Measurements from ENCODE around the gene ITGA7.

The ITGA7 gene

GRCh38 chr12:55699471-55700055 is 8.1 kb downstream of the ITGA7 start:
- no peak for DNase-seq

- no peak for DNase-seq
Observed at GRCh38 chr12:55698965-55699364, 8.7 kb downstream of the ITGA7 start.

- no peak for DNase-seq
Observed at GRCh38 chr12:55698241-55698955, 9.3 kb downstream of the ITGA7 start.

DNA sequence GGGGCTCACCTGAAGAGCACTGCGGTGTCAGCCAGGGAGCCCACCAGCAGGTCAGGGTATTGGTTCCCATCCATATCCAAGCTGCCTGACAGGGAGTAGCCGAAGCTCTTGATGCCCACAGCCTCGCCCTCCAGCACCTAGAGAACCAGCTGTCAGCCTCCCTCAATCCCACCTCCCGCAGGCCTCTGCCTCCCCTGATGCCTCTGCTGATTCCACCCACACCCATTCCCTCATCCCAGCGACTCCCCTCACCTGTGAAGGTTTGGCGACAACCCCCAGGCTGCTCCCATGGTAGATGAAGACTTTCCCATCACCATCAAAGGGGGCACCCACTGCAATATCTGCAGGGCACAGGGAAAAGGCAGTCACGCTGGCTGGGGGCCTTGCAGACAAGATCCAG is 10.0 kb downstream of the ITGA7 start:
- no peak for DNase-seq

DNA sequence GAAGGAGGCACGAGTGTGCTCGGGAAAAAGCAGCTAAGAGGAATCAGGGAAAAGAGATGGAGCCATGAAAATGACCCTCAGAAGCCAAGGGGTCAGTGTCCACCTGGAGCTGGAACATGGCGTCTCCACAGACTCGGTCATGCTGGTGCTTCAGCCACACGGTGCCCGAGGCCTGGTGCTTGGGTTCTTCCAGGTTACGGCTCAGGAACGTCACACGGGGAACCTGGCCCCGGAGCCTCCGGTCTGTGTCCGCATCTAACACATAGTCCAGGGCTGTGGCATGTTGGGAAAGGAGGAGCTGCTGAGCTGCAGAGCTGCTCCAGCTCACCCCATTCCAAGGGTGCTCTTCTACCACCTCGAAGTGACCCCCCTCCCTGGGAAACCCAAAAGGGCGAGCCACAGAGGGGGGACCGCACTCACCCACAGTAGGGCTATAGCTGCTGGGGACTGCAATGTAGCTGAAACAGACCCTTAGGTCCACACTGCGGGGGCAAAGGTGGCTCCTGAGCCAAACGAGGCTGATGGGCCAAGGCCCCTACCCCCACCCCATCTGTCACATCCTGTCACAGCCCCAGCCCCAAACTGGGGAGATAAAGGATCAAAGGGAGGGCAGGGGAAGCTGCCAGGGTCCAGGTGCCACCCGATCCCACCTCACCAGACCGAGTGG is 10.8 kb downstream of the ITGA7 start:
- peak; percentile 39 for DNase-seq

DNA sequence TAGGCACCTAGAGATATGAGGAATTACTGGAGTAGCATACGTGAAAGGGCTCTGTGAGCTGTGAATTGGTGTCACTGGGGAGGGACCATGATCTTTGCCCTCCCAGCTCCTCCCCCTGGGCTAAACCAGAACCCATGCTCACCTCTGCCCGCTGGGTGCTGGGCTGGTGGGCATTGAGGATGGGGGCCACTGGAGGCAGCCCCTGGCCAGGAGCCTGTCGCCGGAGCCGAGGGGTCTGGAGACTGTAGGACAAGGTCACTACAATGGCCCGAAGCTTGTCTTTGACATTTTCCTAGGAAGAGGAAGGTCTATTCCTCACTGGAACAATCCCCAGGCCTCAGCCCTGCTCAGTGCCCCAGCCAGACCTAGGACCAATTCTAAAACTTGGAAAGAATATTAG is 11.6 kb downstream of the ITGA7 start:
- no peak for DNase-seq

DNA sequence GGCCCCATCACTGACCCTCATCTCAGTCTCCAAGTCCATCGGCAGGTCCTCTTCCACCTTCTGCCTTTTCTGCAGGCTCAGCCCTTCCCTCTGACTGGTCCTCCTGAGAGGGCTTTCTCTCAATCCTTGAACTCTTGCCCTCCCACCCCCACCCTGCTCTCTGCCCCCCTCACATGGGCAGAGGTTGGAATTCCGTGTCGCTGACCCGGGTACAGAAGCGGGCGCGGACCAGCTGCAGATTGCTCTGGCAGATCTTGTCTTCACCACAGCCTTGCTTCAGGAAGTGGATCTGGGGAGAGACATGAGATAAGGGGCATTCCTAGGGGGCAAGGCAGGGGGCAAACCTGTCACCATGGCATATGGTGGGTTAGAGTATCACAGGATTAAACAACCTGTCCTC is 12.4 kb downstream of the ITGA7 start:
- DNase-seq: peak; percentile 20

DNA sequence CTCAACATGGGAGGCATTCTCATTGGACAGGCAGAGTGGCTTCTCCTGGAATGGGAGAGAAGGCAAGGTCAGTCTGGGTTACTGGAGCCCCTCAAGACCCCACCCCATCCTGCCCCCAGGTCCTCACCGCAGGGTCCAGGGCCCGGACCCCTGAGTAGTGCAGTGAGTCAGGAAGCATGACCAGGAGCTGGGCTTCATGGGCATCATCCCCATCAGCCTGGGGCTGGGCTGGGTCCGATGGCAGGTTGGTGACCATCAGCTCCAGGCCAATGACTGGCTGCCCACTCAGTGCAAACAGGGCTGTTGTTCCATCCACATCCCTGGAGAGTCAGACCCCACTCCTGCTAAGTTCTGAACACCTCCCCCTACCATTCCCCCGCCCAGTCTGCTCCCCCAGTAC is 13.1 kb downstream of the ITGA7 start:
- DNase-seq: no peak

- DNase-seq: no peak
Observed at GRCh38 chr12:55694188-55694515, 13.6 kb downstream of the ITGA7 start.

DNA sequence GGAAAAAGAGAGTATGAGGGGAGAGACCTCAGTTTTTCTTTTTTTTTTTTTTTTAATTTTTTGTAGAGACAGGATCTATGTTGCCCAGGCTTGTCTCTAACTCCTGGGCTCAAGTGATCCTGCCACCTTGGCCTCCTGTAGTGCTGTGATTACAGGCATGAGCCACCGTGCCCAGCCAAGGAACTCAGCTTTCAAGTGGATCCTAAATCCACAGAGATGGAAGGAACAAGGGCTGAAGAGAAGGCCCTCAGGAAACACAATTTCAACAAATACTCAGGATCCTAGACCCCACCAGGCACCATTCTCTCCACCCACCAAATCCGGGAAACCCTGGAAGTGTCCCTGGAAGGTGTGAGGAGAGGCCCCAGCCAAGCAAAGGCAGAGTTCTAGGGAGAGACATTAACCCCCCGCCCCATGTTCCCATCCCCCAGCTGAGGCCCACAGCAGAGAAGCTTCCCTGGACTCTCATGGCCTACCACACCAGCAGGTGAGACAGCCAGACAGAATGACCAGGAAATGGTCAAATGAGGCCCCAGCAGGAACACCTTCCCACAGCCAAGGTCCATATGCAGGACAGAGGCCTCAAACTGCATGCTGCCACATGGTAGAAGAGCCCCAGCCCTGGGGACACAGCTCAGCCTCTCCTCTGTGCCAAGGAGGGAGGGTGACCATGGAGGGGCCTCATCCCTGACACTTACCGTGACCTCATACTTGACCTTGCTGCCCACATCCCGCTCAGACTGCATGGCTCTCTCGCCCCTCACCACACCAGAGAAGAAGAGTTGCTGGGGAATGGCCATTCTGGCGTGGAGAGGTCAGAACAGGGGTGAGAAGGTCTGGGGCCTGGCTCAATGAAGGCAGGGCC is 14.1 kb downstream of the ITGA7 start:
- DNase-seq: peak; percentile 37

DNA sequence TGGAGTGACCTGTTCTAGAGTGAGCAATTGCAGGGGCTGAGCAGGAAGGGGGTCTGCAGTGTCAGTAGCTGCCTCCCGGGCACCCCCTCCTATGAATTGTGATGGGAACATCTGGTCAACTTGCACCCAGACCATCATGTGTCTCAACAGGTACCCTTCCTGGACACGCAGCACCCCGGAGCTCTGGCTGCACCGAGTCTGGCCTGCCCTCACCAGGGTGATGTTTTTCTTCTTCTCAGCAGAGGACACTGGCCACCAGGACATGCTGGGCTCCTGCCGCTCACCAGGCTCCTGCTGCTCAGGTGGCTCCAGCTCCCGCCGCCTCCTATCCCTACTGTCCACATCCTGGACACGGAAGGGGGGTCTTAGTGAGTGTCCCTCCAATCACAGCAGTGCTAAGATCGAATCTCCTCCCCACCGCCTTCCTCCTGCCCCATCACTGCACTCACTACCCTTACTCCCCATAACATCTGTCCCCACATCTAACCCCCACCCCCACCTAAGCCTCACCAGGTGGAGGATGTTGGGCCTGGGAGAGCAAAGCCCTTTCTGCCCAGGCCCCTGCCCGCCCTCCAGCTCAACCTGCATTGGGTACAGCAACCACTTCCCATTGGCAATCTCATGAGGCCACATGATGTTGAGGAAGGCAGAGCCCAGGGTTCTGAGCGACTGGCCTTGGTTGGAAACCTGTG is 14.9 kb downstream of the ITGA7 start:
- DNase-seq: peak; percentile 28

- no peak for DNase-seq
Observed at GRCh38 chr12:55688716-55689655, 18.7 kb downstream of the ITGA7 start.

- no peak for DNase-seq
Observed at GRCh38 chr12:55687746-55688145, 20.0 kb downstream of the ITGA7 start.

DNA sequence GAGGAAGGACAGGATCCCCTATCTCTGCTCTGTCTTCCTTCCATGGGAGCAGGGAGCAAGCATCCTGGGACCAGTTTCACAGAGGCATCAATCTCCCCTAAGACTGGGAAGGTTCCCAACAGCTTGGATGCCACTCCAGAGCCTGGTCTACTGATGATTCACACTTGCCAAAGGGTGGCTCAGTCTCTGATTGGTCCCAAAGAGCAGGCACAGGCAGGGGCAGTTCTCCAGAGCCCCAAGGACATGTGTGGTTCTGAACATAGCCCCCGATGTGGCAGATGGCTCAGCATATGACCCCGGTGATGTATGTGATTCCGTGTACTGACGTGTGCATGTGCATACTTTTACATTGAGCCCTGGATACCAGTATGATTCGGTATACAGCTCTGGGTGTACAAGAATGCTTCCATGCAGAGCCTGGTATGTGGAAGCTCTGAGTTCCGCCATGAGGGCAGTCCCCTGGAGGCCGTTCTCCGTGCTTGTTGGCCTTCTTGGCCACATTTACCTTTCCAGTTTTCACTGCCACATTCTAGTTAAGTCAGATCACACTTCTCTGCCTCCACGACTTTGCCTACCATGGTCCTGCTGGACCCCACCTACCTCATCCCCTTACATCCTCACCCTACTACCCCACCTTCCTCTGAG is 21.2 kb downstream of the ITGA7 start:
- no peak for DNase-seq

- DNase-seq: no peak
Observed at GRCh38 chr12:55685671-55686070, 22.0 kb downstream of the ITGA7 start.

DNA sequence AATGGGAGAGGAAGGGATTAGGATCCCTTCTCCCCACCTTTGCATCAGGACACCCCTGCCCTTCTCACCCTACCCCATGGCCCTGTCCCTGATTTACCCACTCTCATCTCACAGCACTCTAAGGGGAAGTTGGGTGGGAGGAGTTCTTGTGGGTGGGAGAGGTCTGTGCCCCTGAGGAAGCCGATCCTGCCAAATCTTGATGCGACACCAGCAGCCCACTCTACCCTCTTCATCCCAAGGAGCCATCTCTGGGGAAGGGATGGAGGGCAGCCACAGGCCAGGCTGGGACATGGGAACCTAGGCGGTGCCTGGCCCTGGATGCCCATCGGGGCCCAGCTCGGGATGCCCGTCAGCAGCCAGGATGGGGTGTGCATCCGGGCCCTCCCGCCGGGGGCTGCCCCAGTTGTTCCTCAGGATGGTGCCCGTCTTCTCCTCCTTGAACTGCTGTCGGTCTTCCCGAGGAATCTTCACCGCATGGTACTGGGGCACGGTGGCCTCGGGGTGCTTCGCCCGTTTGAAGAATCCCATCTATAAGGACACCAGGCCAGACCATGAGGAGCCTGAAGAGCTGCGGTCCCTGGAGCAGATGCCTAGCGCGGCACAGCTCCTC is 22.8 kb downstream of the ITGA7 start:
- DNase-seq: no peak

GRCh38 chr12:55683676-55684075 is 24.0 kb downstream of the ITGA7 start:
- no peak for DNase-seq

GRCh38 chr12:55682087-55682796 is 25.5 kb downstream of the ITGA7 start:
- no peak for DNase-seq

- no peak for DNase-seq
Observed at GRCh38 chr12:55681142-55682077, 26.3 kb downstream of the ITGA7 start.

Measured in activated CD8-positive, alpha-beta memory T cell treated with anti-CD3 and anti-CD28 coated beads, Interleukin-2, amount 50 U/mL, for 48 hours (primary cell).